GM23248 (cell line): ENCODE results near the gene KCNC1.

Experiments
- EZH2 ChIP-seq: fragments of 200-600 bp; sonication (generic); IDR thresholded peaks from 2 replicates; pipeline ENCODE4 v1.6.1; 2018; ENCODE audit warnings: antibody characterized with exemption, mild to moderate bottlenecking; ENCODE audit not compliant: insufficient read depth, poor library complexity, severe bottlenecking
- EZH2phosphoT487 ChIP-seq: fragments of 200-600 bp; sonication (generic); IDR thresholded peaks from 2 replicates; pipeline ENCODE4 v1.6.1; 2018; ENCODE audit warnings: antibody characterized with exemption, moderate library complexity, mild to moderate bottlenecking, low read depth; ENCODE audit not compliant: insufficient read depth

DNA sequence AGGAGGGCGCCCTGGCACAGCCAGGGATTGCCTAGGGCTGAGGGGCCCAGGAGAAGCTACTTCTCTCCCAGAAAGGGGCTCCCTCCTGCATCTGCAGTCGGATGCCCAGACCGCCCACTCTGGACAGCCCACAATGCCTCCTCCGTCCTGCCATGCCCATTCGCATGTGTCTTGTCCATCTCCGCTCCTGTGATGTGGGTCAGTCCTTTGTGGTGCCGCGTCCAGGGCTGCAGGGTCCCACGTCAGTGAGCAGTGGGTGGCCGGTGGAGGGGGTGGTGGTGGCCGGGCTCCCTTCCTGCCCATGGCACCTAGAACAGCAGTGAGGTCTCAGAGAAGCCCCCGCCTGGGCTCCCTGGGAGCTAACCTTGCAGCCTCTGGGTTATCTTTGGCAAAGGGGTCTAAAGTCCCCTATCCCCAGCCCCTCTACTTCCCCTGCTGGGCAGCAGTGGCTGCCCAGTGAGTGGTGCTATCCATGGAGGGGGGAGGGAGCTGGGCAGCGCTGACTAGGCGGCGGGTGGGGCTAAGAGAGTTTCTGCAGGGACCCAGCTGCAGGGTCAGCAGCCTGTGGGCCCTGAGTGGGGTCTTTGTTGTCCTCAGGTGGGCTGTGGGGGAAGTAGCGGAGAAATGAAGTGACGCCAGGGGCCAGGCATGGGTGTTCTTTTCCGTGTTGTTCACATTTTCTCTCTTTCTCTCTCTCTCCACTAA is 41.1 kb downstream of the KCNC1 start:
- TF ChIP-seq EZH2phosphoT487 (no peak), EZH2 (no peak)
